IMR-90 (cell line): ENCODE results near the gene DLL4. TPM values are rescaled to one million over a fixed set of nuclear protein-coding genes. Genes with fewer than 3 reads are reported as not detected.

Experiments used
- ATAC-seq: fragments of 200-7000 bp; cut with Tn5 transposase; 2 replicates; pipeline ENCODE4 v1.9.1; 2020; ENCODE audit warnings: low read depth, mild to moderate bottlenecking, moderate library complexity
- BruUV-seq: library from RNA; stranded (reverse); fragments of 400-500 nt; replicated peaks from 2 replicates; lab custom pipeline; 2021; lab: Mats Ljungman, UMichigan
- CTCF ChIA-PET: fragments of 300-600 bp; formaldehyde crosslinking; extraction: SDS; loops from one replicate; lab custom pipeline; 2021; ENCODE audit warnings: antibody characterized with exemption; lab: Yijun Ruan, JAX
- POLR2A ChIA-PET: fragments of 300-600 bp; sonication (Branson Sonifier 250); formaldehyde crosslinking; loops from one replicate; lab custom pipeline; 2022; ENCODE audit warnings: antibody characterized with exemption; ENCODE audit not compliant: unreplicated experiment; lab: Charles Lee
- DNase-seq: peaks from one replicate; pipeline ENCODE4 v3.0.0; 2013
- H2AFZ ChIP-seq: replicated peaks from 2 replicates; pipeline ENCODE3; 2013; ENCODE audit warnings: low read length, mild to moderate bottlenecking; ENCODE audit not compliant: poor library complexity
- H2AK5ac ChIP-seq: 2 replicates; pipeline ENCODE4 v1.6.1; 2013; ENCODE audit warnings: low read depth, low read length, inconsistent platforms
- H2AK9ac ChIP-seq: replicated peaks from 2 replicates; pipeline ENCODE3; 2013; ENCODE audit warnings: mild to moderate bottlenecking, low read depth, low read length, moderate library complexity; ENCODE audit not compliant: poor library complexity
- H2BK120ac ChIP-seq: 2 replicates; pipeline ENCODE4 v1.6.1; 2013; ENCODE audit warnings: low read depth, low read length, inconsistent platforms
- H2BK15ac ChIP-seq: 3 replicates; pipeline ENCODE4 v1.6.1; 2013; ENCODE audit warnings: low read depth, low read length, inconsistent platforms
- H2BK20ac ChIP-seq: 2 replicates; pipeline ENCODE4 v1.6.1; 2013; ENCODE audit warnings: low read depth, mild to moderate bottlenecking, inconsistent platforms, low read length, moderate library complexity
- H2BK5ac ChIP-seq: 2 replicates; pipeline ENCODE4 v1.6.1; 2013; ENCODE audit warnings: mild to moderate bottlenecking, low read depth, low read length, inconsistent platforms; ENCODE audit not compliant: poor library complexity, severe bottlenecking
- H3K14ac ChIP-seq: replicated peaks from 2 replicates; pipeline ENCODE4 v1.6.1; 2013; ENCODE audit warnings: low read depth, low read length, inconsistent platforms
- H3K18ac ChIP-seq: 2 replicates; pipeline ENCODE4 v1.6.1; 2013; ENCODE audit warnings: low read depth, low read length, control low read depth
- H3K23ac ChIP-seq: 2 replicates; pipeline ENCODE4 v1.6.1; 2013; ENCODE audit warnings: low read depth, low read length, inconsistent platforms
- H3K27ac ChIP-seq: 2 replicates; pipeline ENCODE4 v1.5.1; 2013; ENCODE audit warnings: mild to moderate bottlenecking, control low read depth, low read length; ENCODE audit not compliant: insufficient read depth
- H3K27me3 ChIP-seq: 2 replicates; pipeline ENCODE4 v1.6.1; 2013; ENCODE audit warnings: low read length; ENCODE audit not compliant: control insufficient read depth, insufficient read depth
- H3K36me3 ChIP-seq: 2 replicates; pipeline ENCODE4 v1.6.1; 2013; ENCODE audit warnings: low read length, mixed read lengths; ENCODE audit not compliant: control insufficient read depth, insufficient read depth
- H3K4ac ChIP-seq: 2 replicates; pipeline ENCODE4 v1.6.1; 2013; ENCODE audit warnings: low read depth, low read length, inconsistent platforms
- H3K4me1 ChIP-seq: 2 replicates; pipeline ENCODE4 v1.6.1; 2013; ENCODE audit warnings: low read length, mixed read lengths; ENCODE audit not compliant: control insufficient read depth, insufficient read depth
- H3K4me2 ChIP-seq: 2 replicates; pipeline ENCODE4 v1.6.1; 2013; ENCODE audit warnings: low read depth, mild to moderate bottlenecking, control low read depth, low read length, moderate library complexity
- H3K4me3 ChIP-seq: 2 replicates; pipeline ENCODE4 v1.5.1; 2013; ENCODE audit warnings: low read depth, mild to moderate bottlenecking, control low read depth, low read length, moderate library complexity; ENCODE audit not compliant: insufficient read depth
- H3K56ac ChIP-seq: 2 replicates; pipeline ENCODE4 v1.6.1; 2013; ENCODE audit warnings: low read length, inconsistent platforms; ENCODE audit not compliant: insufficient read depth; ENCODE audit errors: extremely low read depth
- H3K79me1 ChIP-seq, 2 experiments: 2 replicates each; pipeline ENCODE4 v1.6.1; 2013; ENCODE audit warnings: low read length in 2 of 2, inconsistent platforms in 1 of 2, low read depth in 1 of 2
- H3K9ac ChIP-seq: 2 replicates; pipeline ENCODE4 v1.6.1; 2013; ENCODE audit warnings: low read depth, low read length, control low read depth
- H3K9me1 ChIP-seq: 2 replicates; pipeline ENCODE4 v1.6.1; 2013; ENCODE audit warnings: low read length, inconsistent platforms; ENCODE audit not compliant: insufficient read depth
- H3K9me3 ChIP-seq: 2 replicates; pipeline ENCODE4 v1.6.1; 2013; ENCODE audit warnings: low read length; ENCODE audit not compliant: control insufficient read depth, insufficient read depth
- H4K20me1 ChIP-seq: 2 replicates; pipeline ENCODE4 v1.6.1; 2013; ENCODE audit warnings: low read length, inconsistent platforms; ENCODE audit not compliant: insufficient read depth
- H4K5ac ChIP-seq: 2 replicates; pipeline ENCODE4 v1.6.1; 2013; ENCODE audit warnings: mild to moderate bottlenecking, low read depth, low read length, control low read depth
- H4K8ac ChIP-seq, 2 experiments: 2 replicates each; pipeline ENCODE4 v1.6.1; 2013; ENCODE audit warnings: low read depth in 2 of 2, low read length in 2 of 2, control low read depth in 1 of 2, inconsistent platforms in 1 of 2
- H4K91ac ChIP-seq: 2 replicates; pipeline ENCODE4 v1.6.1; 2013; ENCODE audit warnings: low read depth, low read length, inconsistent platforms; ENCODE audit not compliant: insufficient read depth
- CEBPB ChIP-seq: IDR thresholded peaks from 2 replicates; pipeline ENCODE4 v1.6.1; 2012; ENCODE audit warnings: low read depth, low read length, improper control_type of control experiment
- FOS ChIP-seq: fragments of 150-350 bp; IDR thresholded peaks from 2 replicates; pipeline ENCODE4 v1.6.1; 2016; ENCODE audit warnings: low read depth, low read length
- MAFK ChIP-seq: IDR thresholded peaks from 2 replicates; pipeline ENCODE4 v1.6.1; 2012; ENCODE audit warnings: low read depth, low read length, improper control_type of control experiment
- MAZ ChIP-seq: IDR thresholded peaks from 2 replicates; pipeline ENCODE4 v1.6.1; 2012; ENCODE audit warnings: low read depth, mild to moderate bottlenecking, low read length, improper control_type of control experiment, moderate library complexity, borderline replicate concordance
- MXI1 ChIP-seq: IDR thresholded peaks from 2 replicates; pipeline ENCODE4 v1.6.1; 2012; ENCODE audit warnings: low read depth, mild to moderate bottlenecking, low read length, moderate library complexity, borderline replicate concordance
- POLR2A ChIP-seq: IDR thresholded peaks from 2 replicates; pipeline ENCODE4 v1.6.1; 2012; ENCODE audit warnings: mild to moderate bottlenecking, low read depth, low read length
- RAD21 ChIP-seq: IDR thresholded peaks from 2 replicates; pipeline ENCODE4 v1.6.1; 2012; ENCODE audit warnings: low read length, improper control_type of control experiment
- RCOR1 ChIP-seq: IDR thresholded peaks from 2 replicates; pipeline ENCODE4 v1.6.1; 2012; ENCODE audit warnings: mild to moderate bottlenecking, low read length, improper control_type of control experiment; ENCODE audit not compliant: insufficient replicate concordance
- SMC3 ChIP-seq: fragments of 150-350 bp; IDR thresholded peaks from 2 replicates; pipeline ENCODE4 v1.6.1; 2016; ENCODE audit warnings: low read depth, mild to moderate bottlenecking, antibody characterized with exemption, low read length, moderate library complexity
- WGBS, 2 experiments: methylation state at CpG; one replicate each; pipeline versions ENCODE4 v1.1.5 to v1.1.7; 2013; ENCODE audit warnings: missing lambda C conversion rate in 2 of 2; ENCODE audit not compliant: insufficient read length in 1 of 2; ENCODE audit errors: extremely low coverage in 2 of 2; 5-methylcytosine and 5-hydroxymethylcytosine counted together
- dilution Hi-C: fragments of 300-500 bp; cut with HindIII; formaldehyde crosslinking; loops from one replicate; pipeline ENCODE4 v1.14.3; 2018; ENCODE audit warnings: low sequenced_read_pairs; ENCODE audit not compliant: unreplicated experiment
- in situ Hi-C: fragments of 300-500 bp; cut with MboI; formaldehyde crosslinking; loops from 3 replicates; pipeline ENCODE4 v1.14.3; 2019; ENCODE audit warnings: low sequenced_read_pairs, inconsistent platforms, mixed read lengths
- intact Hi-C: fragments of 100-400 bp; cut with micrococcal nuclease; formaldehyde crosslinking; loops from 2 replicates; pipeline ENCODE4 v1.10.0; 2022
- polyA plus RNA-seq, 3 experiments: library from polyadenylated mRNA; depleted of rRNA; stranded (reverse); fragments of >200 nt; gene quantifications; 2 replicates each; pipeline ENCODE4 v1.2.3, GENCODE V29; 2012; ENCODE audit warnings: low replicate concordance in 1 of 3
- total RNA-seq: library from RNA; depleted of rRNA; stranded (reverse); fragments of >200 nt; gene quantifications from 2 replicates; pipeline ENCODE4 v1.2.3, GENCODE V29; 2012
- TF ChIP-seq, protein P1 (sequence below): fragments of 150-350 bp; IDR thresholded peaks from 2 replicates; pipeline ENCODE4 v1.6.1; 2017; ENCODE audit warnings: mild to moderate bottlenecking, antibody characterized with exemption, low read length, low read depth
- TF ChIP-seq, protein P2 (sequence below): fragments of 150-350 bp; IDR thresholded peaks from 2 replicates; pipeline ENCODE4 v1.6.1; 2016; ENCODE audit warnings: low read depth, mild to moderate bottlenecking, low read length, moderate library complexity, borderline replicate concordance

DLL4 gene
- total and polyA plus RNA-seq, 2 of the 4 experiments (the other 2 are of a cell fraction): 1.8 to 3.4 TPM

DNA sequence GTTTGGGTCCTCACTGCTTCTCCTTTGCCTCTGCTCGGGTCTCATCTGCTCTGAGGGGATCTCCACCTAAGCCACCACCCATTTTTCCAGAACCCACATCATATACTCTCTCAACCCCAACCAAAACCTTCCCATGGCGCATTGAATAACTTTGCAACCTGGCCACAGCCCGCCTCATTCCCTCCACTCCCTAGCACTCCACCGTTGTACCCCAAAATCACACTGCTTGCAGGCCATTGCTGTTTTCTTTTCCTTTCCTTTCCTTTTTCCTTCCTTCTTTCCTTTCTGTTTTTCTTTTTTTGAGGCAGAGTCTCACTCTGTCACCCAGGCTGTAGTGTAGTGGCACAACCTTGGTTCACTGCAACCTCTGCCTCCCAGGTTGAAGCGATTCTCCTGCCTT lies 38.0 kb upstream of the DLL4 start:
- no peak overlapping the region for H2AK9ac ChIP-seq
- H3K9me3 ChIP-seq: no peaks in the 10 kb centered on the region
- H3K9ac ChIP-seq: no peak overlapping the region
- no peak overlapping the region for H3K56ac ChIP-seq
- H3K4me3 ChIP-seq: no peak overlapping the region
- no peak overlapping the region for H3K4me2 ChIP-seq
- H4K8ac ChIP-seq: no peak overlapping the region
- no peak overlapping the region for H2AK5ac ChIP-seq
- peaks cover 9% of the 10 kb centered on the region; the same call in 1 of the 2 replicates for H4K20me1 ChIP-seq
- no peak overlapping the region for H4K5ac ChIP-seq
- 0 out of 2 replicates have a peak, but pooled peaks cover 3% of the 10 kb centered on the region for H3K9me1 ChIP-seq
- H2BK5ac ChIP-seq: no peak overlapping the region
- in situ Hi-C loops (loop anchor here (5.0 kb wide), 1 partner anchor 34 kb away; no protein-coding TSS in a partner anchor), intact Hi-C loops (loop anchor here (5.0 kb wide), 2 partner anchors 214 to 369 kb away; no protein-coding TSS in a partner anchor), dilution Hi-C loops (no loop called here)
- no peak overlapping the region for H3K14ac ChIP-seq
- H2AFZ ChIP-seq: no peak overlapping the region
- no peak overlapping the region for H3K27ac ChIP-seq
- CTCF ChIA-PET: interaction anchor here (1.1 to 4.3 kb wide), 5 partner anchors 9 to 145 kb away, joined by 3 to 35 read pairs (median 5); no protein-coding TSS in a partner anchor
- peaks cover 13 to 18% of the 10 kb centered on the region in 2 experiments; a peak in 3 of 4 replicates for H3K79me1 ChIP-seq
- no peak overlapping the region for H2BK20ac ChIP-seq
- peaks cover 9% of the 10 kb centered on the region; the same call in 1 of the 2 replicates for H3K4me1 ChIP-seq
- 57% methylated on average over 4 of the region's 5 CpGs; no CpG with 5 or more reads in 1 of the 2 experiments for WGBS, 2 experiments
- H2BK15ac ChIP-seq: no peak overlapping the region
- no peaks in the 10 kb centered on the region; the same call in 1 of the 2 replicates for H3K27me3 ChIP-seq
- no peak overlapping the region for H3K23ac ChIP-seq
- no TSS peak for BruUV-seq
- ATAC-seq: no peak
- H3K4ac ChIP-seq: no peak overlapping the region
- H3K18ac ChIP-seq: no peak overlapping the region
- peaks cover 5% of the 10 kb centered on the region; the same call in 1 of the 2 replicates for H3K36me3 ChIP-seq
- H4K91ac ChIP-seq: no peak overlapping the region
- H2BK120ac ChIP-seq: no peak overlapping the region
- no peak for DNase-seq
- POLR2A ChIA-PET: no interaction called here
- TF ChIP-seq RCOR1: no peak
- no peak for TF ChIP-seq MAFK
- TF ChIP-seq, protein P1, sequence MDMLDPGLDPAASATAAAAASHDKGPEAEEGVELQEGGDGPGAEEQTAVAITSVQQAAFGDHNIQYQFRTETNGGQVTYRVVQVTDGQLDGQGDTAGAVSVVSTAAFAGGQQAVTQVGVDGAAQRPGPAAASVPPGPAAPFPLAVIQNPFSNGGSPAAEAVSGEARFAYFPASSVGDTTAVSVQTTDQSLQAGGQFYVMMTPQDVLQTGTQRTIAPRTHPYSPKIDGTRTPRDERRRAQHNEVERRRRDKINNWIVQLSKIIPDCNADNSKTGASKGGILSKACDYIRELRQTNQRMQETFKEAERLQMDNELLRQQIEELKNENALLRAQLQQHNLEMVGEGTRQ: no peak
- no peak for TF ChIP-seq RAD21
- TF ChIP-seq, protein P2, sequence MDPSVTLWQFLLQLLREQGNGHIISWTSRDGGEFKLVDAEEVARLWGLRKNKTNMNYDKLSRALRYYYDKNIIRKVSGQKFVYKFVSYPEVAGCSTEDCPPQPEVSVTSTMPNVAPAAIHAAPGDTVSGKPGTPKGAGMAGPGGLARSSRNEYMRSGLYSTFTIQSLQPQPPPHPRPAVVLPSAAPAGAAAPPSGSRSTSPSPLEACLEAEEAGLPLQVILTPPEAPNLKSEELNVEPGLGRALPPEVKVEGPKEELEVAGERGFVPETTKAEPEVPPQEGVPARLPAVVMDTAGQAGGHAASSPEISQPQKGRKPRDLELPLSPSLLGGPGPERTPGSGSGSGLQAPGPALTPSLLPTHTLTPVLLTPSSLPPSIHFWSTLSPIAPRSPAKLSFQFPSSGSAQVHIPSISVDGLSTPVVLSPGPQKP: no peak
- no peak for TF ChIP-seq SMC3
- TF ChIP-seq MAZ: no peak
- TF ChIP-seq FOS: no peak
- TF ChIP-seq POLR2A: no peak
- TF ChIP-seq MXI1: no peak
- no peak for TF ChIP-seq CEBPB
